Hypothalamus (tissue), 51 donors: ENCODE data around the gene ILKAP.
A peak's percentile ranks its signal among the peaks of the same experiment; 100 is the strongest.

Experiments used
- DNase-seq, 51 donors: peaks; one replicate each; lab custom pipeline; 2025; lab: John Stamatoyannopoulos, UW

ILKAP gene

DNA sequence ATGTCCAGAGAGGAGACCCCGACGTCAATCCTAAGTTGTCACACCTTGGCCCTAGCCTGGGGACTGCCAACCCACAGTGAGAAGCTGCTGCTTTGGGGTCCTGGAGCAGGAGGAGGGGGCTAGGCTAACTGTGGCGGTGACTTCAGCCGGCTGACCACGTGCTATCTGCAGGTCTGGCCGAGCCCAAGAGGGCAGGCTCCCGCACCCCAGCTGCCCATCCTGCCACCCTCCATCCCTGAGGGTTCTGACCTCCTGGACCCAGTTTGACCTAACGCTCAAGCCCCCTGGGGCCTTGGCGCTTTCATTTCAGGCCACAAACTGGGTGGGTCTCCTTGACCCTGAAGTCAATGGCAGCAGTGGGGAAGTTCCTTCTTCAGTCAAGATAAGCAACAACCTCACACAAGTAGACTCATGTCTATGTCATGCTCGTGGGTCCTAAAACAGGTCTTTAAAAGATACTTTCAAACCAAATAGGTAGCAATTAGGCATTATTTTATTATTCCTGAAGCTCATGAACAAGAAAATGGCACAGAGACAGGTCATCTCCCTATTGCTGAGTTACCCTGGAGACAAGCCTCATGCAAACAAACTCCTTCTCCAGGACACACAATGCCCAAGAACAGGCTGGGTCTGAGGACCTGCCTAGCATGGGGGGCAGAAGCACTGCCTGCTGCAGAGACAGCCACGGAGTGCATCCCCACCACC is 34.1 kb upstream of the ILKAP start:
- no peak for DNase-seq

DNA sequence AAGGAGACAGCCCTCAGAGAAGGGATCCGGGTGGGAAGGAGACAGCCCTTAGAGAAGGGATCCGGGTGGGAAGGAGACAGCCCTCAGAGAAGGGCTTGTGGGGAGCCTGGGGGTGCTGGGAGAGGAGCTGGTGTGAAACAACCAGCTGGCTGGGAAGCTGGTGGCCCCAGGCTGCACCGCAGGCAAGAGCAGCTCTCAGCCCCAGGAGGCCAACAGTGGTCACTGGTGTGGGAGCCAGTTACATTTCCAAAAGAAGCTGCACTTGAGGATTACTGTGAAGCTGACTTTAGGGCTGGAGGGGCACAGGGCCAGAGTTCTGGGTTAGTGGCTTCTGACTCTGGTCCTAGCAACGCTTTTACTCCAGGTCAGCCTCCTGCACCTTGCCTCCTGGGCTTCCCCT is 33.1 kb upstream of the ILKAP start:
- no peak for DNase-seq

DNA sequence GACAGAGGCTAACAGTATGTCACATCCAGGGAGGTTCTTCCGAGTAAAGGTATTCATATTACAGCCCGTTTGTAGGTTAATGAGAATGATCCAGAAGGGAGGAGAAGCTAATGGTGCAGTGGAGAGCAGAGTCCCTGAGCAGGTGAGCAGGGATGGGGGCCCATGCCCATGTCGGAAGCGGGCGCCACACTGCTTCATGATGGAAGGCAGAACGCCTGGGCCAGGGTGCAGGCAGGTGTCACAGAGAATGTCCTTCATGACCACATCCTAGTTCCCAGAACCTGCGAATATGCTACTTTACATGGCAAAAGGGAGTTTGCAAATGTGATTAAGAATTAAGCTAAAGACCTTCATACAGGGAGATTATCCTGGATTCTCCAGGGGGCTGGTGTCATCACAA is 32.4 kb upstream of the ILKAP start:
- no peak for DNase-seq

DNA sequence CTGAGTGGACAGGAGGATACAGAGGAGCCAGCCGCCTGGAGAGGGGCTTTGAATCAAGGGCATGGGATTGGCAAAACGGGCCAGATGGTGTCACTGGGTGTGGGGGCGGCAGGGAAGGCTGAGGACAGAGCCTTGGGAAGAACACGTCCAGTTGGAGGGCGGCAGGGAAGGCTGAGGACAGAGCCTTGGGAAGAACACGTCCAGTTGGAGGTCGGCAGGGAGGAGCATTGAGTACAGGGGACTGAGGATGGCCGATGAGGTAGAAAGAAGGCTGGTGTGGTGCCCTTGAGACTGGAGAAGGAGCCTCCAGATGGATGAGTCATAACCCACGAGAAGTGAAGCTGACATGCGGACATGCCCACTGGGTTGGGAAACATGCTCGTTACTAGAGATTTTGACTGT is 31.8 kb upstream of the ILKAP start:
- DNase-seq: no peak

- no peak for DNase-seq
These were observed 30.1 kb upstream of the ILKAP start for GRCh38 chr2:238233625-238234024.

- DNase-seq: no peak
These were observed 28.3 kb upstream of the ILKAP start for GRCh38 chr2:238231809-238232208.

DNA sequence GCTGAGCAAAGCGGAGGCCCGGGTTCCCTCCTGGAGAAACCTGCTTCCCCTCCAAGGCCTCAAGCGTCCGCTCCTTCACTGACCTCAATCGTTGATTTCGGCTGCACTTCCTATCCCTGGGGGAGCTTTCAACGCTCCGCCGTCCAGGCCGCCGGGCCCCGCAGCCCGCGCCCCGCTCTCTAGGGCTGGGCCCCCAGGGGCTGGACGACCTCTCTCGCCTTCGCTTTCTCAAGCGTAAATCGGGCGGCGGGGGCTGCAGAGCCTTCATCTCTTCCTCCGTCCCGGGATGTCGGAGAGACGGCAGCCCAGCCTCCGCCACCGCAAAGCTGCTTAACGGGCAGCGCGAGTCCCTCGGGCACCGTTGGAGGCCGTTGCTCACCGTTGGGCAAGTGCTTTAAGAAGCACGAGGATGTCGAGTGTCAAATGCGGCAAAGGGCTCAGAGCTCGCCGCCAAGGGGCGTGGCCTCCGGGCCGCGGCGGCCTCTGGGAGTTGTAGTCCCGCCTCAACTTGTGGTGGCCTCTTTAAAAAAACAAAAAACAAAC is 27.8 kb upstream of the ILKAP start:
- peak in 44 of 51 donors; percentile 17 to 83 (median 62) for DNase-seq

- no peak for DNase-seq
These were observed 27.2 kb upstream of the ILKAP start for GRCh38 chr2:238230699-238231098.

DNA sequence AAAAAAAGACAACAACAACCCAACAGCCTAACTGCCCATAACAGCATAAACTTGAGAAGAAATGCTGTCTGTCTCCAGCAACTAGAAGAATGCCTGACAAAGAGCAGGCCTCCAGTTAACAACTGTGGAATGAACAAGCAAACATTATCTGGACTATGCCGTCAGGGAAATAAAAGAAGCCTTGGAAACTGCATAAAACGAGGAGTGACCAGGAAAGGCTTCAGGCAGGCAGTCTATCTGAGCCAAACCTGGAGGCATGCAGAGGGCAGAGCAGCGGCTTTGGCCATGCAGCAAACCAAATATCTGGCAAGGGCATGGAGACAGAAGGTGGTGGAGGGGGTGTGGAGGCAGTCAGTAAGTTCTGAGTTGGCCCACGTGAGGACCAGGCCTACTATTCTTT is 25.2 kb upstream of the ILKAP start:
- DNase-seq: no peak

- DNase-seq: no peak
These were observed 24.1 kb upstream of the ILKAP start for GRCh38 chr2:238227587-238228032.

DNA sequence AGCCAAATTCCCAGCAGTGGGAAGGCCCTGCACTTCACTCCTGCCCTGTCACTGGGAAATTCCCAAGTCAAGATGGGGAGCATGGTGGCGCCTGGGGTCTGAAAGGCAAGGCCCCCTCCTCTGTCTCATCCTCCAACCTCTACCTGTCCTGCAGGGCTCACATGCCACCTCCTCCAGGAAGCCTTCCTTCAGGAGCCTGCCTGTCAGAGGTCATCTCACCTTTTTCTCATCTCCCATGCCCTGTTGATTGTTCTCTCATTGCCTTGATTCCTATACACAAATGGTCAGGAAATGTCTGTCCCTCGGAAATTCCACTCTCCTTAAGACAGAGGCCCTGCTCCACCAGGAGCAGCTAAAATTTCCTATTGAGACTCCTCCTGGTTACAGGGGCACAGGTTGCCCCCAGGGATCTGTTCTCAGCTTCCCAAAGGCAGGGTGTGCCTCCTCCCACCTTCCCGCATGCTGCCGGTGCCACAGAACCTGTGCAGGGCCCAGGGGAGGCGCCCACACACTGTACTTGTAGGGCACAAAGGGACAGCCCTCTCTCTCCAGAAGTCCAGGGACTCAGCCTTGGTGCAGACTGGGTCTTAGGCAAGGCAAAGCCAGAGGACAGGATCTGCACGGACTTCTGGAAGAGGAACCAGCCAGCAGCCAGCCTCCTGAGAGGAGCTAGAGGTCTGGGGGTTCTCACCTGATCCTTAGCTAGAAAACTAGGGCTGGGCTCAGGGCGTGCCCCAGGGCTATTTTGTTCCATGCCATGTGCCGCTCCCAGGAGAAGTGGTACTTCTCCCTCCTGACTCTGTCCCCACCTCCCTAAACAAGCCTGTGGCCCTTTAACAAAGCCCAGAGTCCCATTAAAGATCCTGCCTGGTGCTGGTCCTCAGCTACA is 23.4 kb upstream of the ILKAP start:
- DNase-seq: no peak

- DNase-seq: peak in 1 of 51 donors; percentile 27
These were observed 22.6 kb upstream of the ILKAP start for GRCh38 chr2:238225911-238226697.

DNA sequence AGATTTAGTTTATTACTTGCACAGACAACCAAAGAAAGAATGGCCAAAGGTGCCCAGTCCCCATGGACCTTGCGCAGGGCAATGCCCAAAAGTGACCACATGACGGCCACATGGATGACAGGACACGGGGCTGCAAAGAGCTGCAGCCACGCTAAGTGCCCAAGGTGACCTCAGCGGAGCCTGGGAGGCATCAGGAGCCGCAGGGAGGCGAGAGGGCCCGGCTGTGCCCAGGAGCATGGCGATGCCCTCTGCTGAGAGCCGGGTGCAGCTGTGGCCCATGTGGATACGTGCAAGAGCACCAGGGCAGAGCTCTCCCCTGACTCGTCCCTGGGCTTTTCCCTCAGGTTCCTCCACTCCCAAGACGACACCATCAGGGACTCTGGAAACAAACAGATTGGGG is 21.6 kb upstream of the ILKAP start:
- DNase-seq: no peak

DNA sequence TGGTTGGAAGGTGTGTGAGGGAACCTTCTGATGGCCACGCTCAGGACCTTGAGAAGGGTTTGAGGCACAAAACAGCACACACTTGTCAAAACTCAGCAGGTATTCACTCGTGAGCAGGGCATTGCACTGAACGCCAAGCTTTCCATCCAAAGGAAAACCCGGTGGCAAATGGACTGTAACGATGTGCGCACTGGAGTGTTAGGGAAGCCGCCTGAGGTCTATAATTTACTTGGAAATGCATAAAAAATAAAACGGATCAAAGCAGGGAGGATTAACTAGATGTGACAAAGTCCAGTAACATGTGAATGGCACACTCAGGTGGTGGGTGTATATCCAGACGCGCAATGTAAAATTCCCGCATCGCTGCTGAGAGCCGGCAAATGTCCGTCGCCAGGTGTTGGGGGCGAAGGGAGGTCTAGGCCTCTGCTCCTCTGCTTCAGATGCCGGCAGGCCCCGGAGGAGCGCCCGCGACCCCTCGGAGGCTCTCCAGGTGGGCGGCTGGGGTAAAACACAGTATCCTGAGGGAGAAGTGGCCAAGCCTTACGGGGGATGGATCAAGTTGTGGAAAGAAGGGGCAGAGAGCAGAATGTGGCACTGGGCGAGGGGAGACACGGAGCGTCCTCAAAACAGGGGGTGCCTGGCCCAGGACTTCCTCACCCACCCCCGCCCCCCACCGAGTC is 21.0 kb upstream of the ILKAP start:
- DNase-seq: no peak

- DNase-seq: peak in 36 of 51 donors; percentile 26 to 86 (median 54)
These were observed 17.5 kb upstream of the ILKAP start for GRCh38 chr2:238220892-238221521.

- DNase-seq: peak in 4 of 51 donors; percentile 53 to 86 (median 56)
These were observed 16.9 kb upstream of the ILKAP start for GRCh38 chr2:238220274-238220891.

DNA sequence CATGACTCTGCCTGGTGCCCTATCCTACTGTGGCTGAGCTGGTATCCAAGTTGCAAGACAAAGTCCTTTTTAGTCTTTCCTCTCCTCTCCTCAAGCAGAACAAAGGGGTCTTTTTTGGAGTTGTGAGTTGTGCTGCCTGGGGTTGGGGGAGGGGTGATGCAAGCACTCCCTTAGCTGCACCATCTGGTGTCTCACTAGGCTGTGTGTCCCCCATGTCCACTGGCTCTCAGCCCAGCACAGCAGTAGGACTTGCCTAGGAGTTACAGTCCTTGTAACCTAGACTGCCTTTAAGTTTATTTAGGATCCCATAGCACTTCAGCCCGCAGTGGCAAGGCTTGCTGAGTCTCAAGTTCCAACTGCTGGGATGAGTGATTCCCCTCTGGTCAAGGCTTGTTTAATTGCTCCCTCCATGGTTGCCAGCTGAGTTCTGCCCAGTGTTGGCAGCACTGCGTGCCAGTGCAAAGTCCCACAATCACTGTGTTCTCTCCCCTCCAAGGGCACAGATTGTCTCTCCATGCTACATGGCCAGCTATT is 13.2 kb upstream of the ILKAP start:
- DNase-seq: peak in 45 of 51 donors; percentile 26 to 94 (median 76)

GRCh38 chr2:238207006-238207405 is 3.5 kb upstream of the ILKAP start:
- no peak for DNase-seq
